T47D (cell line): ENCODE data around the gene RALGPS2.

ENCODE experiments used
- DNase-seq, 2 experiments: peaks; one replicate each; pipeline versions ENCODE4 v3.0.0 to v3.0.0-alpha.2; 2011 to 2012; ENCODE audit warnings: low read depth in 1 of 2, low spot score in 1 of 2
- JUND ChIP-seq: IDR thresholded peaks from 2 replicates; pipeline ENCODE4 v1.6.1; 2012; ENCODE audit warnings: low read depth
- in situ Hi-C: cut with HindIII; loops from 2 replicates; pipeline ENCODE4 v1.10.0; 2016; ENCODE audit warnings: low sequenced_read_pairs, low pct_unique_long_range_greater_than_20kb

Gene RALGPS2

GRCh38 chr1:178724728-178725465, at the start of gene RALGPS2:
Gene RALGPS2, plus strand, starts transcription at chr1:178725244. Its CDS starts 51,521 bp downstream, at chr1:178776765.
- no peak for TF ChIP-seq JUND
- in situ Hi-C loops = no loop called here
- DNase-seq = peak; percentile 84 to 90

GRCh38 chr1:178679237-178679636, 45.8 kb upstream of the RALGPS2 start:
- no peak for TF ChIP-seq JUND
- in situ Hi-C loops = no loop called here
- DNase-seq = no peak

GRCh38 chr1:178682429-178682828, 42.6 kb upstream of the RALGPS2 start:
- TF ChIP-seq JUND = no peak
- in situ Hi-C loops = no loop called here
- DNase-seq = no peak

- in situ Hi-C loops = no loop called here
- no peak for TF ChIP-seq JUND
- no peak for DNase-seq
Observed at GRCh38 chr1:178682886-178683285, 42.2 kb upstream of the RALGPS2 start.

- in situ Hi-C loops = no loop called here
- DNase-seq = no peak
- TF ChIP-seq JUND = no peak
Observed at GRCh38 chr1:178683291-178683690, 41.8 kb upstream of the RALGPS2 start.

GRCh38 chr1:178684111-178684510, 40.9 kb upstream of the RALGPS2 start:
- DNase-seq = no peak
- TF ChIP-seq JUND = no peak
- in situ Hi-C loops = no loop called here

- TF ChIP-seq JUND = no peak
- in situ Hi-C loops = no loop called here
- no peak for DNase-seq
Observed at GRCh38 chr1:178684542-178685000, 40.5 kb upstream of the RALGPS2 start.

GRCh38 chr1:178686407-178686806, 38.6 kb upstream of the RALGPS2 start:
- TF ChIP-seq JUND = no peak
- DNase-seq = no peak
- in situ Hi-C loops = no loop called here

GRCh38 chr1:178688244-178688643, 36.8 kb upstream of the RALGPS2 start:
- in situ Hi-C loops = no loop called here

GRCh38 chr1:178689769-178690168, 35.3 kb upstream of the RALGPS2 start:
- DNase-seq = no peak
- TF ChIP-seq JUND = no peak
- in situ Hi-C loops = no loop called here

More at GRCh38 chr1:178688244-178688643, 36.8 kb upstream of the RALGPS2 start:
- no peak for TF ChIP-seq JUND
- no peak for DNase-seq

- DNase-seq = no peak
- in situ Hi-C loops = no loop called here
Observed at GRCh38 chr1:178690496-178690895, 34.5 kb upstream of the RALGPS2 start.

GRCh38 chr1:178692564-178693327, 32.3 kb upstream of the RALGPS2 start:
- in situ Hi-C loops = no loop called here
- no peak for DNase-seq
- TF ChIP-seq JUND = no peak

More at GRCh38 chr1:178690496-178690895, 34.5 kb upstream of the RALGPS2 start:
- TF ChIP-seq JUND = no peak

- no peak for TF ChIP-seq JUND
- peak in 1 of 2 experiments; percentile 36 for DNase-seq
- in situ Hi-C loops = no loop called here
Observed at GRCh38 chr1:178693366-178693765, 31.7 kb upstream of the RALGPS2 start.
